Esophagus muscularis mucosa (tissue), 4 donors: ENCODE measurements around the gene NRCAM.

Source experiments
- EP300 ChIP-seq: sonication (generic); formaldehyde crosslinking; IDR thresholded peaks from one replicate; pipeline ENCODE4 v1.6.1; 2017; ENCODE audit warnings: antibody characterized with exemption
- POLR2A ChIP-seq: fragments of 450-650 bp; IDR thresholded peaks from one replicate; pipeline ENCODE4 v1.6.1; 2017; ENCODE audit warnings: antibody characterized with exemption, moderate library complexity, mild to moderate bottlenecking, low read depth
- POLR2AphosphoS5 ChIP-seq, 2 donors: sonication (generic); formaldehyde crosslinking; IDR thresholded peaks; one replicate each; pipeline ENCODE4 v1.6.1; 2017; ENCODE audit warnings: antibody characterized with exemption in 2 of 2
- TF ChIP-seq, protein P1 (sequence below), 3 experiments: fragments of 200-600 bp in 2 of 3; fragments of 450-650 bp in 1 of 3; sonication (generic) in 2 of 3; IDR thresholded peaks; one replicate each; pipeline ENCODE4 v1.5.1; 2017 to 2019; ENCODE audit warnings: antibody characterized with exemption in 3 of 3, mild to moderate bottlenecking in 2 of 3, moderate library complexity in 1 of 3

DNA sequence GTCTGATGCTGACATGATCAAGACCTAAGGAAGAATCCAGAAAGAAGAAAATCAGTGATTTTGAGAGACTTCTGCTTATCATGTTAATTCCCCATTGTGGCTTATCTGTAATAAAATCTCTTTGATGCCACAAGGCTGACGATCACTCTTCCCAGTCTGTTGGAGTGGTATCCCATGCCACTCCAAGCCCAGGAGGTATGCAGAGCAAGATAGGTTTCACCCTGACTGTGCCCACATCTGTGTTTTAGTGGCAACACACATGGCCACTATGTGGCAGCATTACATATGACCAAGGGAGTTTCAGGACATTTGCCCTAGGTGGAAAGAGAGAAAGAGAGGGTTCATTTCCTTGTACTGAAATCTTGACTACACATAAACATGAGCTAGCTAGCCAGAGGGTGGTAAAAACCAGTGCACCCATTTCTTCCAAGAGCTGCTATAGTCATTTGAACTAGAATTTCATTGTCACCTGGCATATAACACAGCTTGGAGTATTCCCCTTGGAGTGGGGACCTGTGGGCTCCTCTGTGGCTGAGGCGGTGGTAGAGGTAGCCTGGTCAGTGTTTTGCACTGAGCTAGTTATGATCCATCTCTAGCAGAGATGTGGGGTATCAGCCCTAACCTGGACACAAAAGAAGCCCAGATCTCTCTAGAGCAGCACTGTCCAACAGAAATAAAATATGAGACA lies 346.9 kb downstream of the NRCAM start:
- no peak for TF ChIP-seq EP300
- TF ChIP-seq, protein P1, sequence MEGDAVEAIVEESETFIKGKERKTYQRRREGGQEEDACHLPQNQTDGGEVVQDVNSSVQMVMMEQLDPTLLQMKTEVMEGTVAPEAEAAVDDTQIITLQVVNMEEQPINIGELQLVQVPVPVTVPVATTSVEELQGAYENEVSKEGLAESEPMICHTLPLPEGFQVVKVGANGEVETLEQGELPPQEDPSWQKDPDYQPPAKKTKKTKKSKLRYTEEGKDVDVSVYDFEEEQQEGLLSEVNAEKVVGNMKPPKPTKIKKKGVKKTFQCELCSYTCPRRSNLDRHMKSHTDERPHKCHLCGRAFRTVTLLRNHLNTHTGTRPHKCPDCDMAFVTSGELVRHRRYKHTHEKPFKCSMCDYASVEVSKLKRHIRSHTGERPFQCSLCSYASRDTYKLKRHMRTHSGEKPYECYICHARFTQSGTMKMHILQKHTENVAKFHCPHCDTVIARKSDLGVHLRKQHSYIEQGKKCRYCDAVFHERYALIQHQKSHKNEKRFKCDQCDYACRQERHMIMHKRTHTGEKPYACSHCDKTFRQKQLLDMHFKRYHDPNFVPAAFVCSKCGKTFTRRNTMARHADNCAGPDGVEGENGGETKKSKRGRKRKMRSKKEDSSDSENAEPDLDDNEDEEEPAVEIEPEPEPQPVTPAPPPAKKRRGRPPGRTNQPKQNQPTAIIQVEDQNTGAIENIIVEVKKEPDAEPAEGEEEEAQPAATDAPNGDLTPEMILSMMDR (IDR thresholded peaks at IDR 0.05): peak in 1 of 3 experiments; percentile 36
- no peak for TF ChIP-seq POLR2A
- no peak for TF ChIP-seq POLR2AphosphoS5 (IDR thresholded peaks at IDR 0.05)
